ENCODE measurements around the gene SPPL2A.

Gene SPPL2A

DNA sequence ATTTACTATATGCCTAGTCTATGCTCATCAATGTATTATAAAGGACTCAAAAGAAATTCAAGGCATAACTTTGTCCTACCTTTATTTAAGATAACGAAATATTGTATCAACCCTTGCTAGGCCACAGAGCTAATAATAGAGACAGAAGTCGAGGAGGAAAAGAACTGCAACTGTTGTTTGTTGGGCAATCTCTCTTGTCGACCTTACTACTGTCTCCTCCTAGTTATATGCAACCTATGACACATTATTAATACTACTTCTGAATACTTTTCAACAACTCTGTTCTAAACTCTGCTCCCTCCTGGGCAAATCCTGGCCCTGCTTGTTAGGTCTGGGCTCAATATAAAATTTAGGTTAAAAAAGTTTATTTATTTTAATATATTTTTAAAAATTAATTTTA, 24.6 kb downstream of the SPPL2A start:
- H3K9me3 ChIP-seq (replicated peaks; ENCODE audit: insufficient read depth, low read length), result no peaks in the 10 kb centered on the region
- H3K27me3 ChIP-seq (replicated peaks; ENCODE audit: insufficient read depth, low read length), result no peaks in the 10 kb centered on the region
- H3K4me2 ChIP-seq (ENCODE audit: low read depth, low read length), result no peak overlapping the region
- H3K36me3 ChIP-seq (replicated peaks; ENCODE audit: insufficient read depth, low read length), result 0 out of 2 replicates have a peak, but pooled peaks cover 2% of the 10 kb centered on the region
- H3K4me3 ChIP-seq (ENCODE audit: low read length), result no peak overlapping the region
- H3F3A ChIP-seq (ENCODE audit: insufficient read depth, low read length), result no peaks in the 10 kb centered on the region
- no peak overlapping the region for H2AFZ ChIP-seq (ENCODE audit: low read length)
- no peaks in the 10 kb centered on the region for H4K20me1 ChIP-seq (ENCODE audit: insufficient read depth, low read length)
- H3K27ac ChIP-seq (ENCODE audit: low read length), result no peak overlapping the region
- no peaks in the 10 kb centered on the region for H3K4me1 ChIP-seq (ENCODE audit: low read length)
- no peak overlapping the region for H3K9ac ChIP-seq (ENCODE audit: low read length)
- TF ChIP-seq EZH2phosphoT487 (IDR thresholded peaks at IDR 0.05; ENCODE audit: low read length), result no peak
- TF ChIP-seq, protein P1, sequence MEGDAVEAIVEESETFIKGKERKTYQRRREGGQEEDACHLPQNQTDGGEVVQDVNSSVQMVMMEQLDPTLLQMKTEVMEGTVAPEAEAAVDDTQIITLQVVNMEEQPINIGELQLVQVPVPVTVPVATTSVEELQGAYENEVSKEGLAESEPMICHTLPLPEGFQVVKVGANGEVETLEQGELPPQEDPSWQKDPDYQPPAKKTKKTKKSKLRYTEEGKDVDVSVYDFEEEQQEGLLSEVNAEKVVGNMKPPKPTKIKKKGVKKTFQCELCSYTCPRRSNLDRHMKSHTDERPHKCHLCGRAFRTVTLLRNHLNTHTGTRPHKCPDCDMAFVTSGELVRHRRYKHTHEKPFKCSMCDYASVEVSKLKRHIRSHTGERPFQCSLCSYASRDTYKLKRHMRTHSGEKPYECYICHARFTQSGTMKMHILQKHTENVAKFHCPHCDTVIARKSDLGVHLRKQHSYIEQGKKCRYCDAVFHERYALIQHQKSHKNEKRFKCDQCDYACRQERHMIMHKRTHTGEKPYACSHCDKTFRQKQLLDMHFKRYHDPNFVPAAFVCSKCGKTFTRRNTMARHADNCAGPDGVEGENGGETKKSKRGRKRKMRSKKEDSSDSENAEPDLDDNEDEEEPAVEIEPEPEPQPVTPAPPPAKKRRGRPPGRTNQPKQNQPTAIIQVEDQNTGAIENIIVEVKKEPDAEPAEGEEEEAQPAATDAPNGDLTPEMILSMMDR (IDR thresholded peaks at IDR 0.05; ENCODE audit: low read length), result no peak
- no peak for TF ChIP-seq EZH2 (optimal IDR thresholded peaks at IDR 0.05; ENCODE audit: low read depth, low read length)
- H3K9me2 ChIP-seq (replicated peaks; ENCODE audit: insufficient read depth, low read length), result no peaks in the 10 kb centered on the region
- DNase-seq, result no peak
- H3K79me2 ChIP-seq (ENCODE audit: low read length), result no peaks in the 10 kb centered on the region

DNA sequence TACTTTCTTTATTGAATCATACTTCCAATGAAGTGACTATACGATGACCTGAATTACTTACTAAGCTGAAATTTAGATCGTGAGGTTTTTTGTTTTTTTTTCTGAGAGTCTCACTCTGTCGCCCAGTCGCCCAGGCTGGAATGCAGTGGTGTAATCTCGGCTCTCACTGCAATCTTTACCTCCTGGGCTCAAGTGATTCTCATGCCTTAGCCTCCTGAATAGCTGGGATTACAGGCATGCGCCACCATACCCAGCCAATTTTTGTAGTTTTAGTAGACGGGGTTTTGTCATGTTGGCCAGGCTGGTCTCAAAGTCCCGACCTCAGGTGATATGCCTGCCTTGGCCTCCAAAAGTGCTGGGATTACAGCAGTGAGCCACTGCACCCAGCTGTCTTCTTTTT, 28.7 kb downstream of the SPPL2A start:
- no peak overlapping the region for H3K9ac ChIP-seq (ENCODE audit: low read length)
- TF ChIP-seq, protein P1 (IDR thresholded peaks at IDR 0.05; ENCODE audit: low read length), result no peak
- no peak for TF ChIP-seq EZH2 (optimal IDR thresholded peaks at IDR 0.05; ENCODE audit: low read depth, low read length)
- TF ChIP-seq EZH2phosphoT487 (IDR thresholded peaks at IDR 0.05; ENCODE audit: low read length), result no peak
- H3K9me3 ChIP-seq (replicated peaks; ENCODE audit: insufficient read depth, low read length), result no peaks in the 10 kb centered on the region
- H3K27me3 ChIP-seq (replicated peaks; ENCODE audit: insufficient read depth, low read length), result no peaks in the 10 kb centered on the region
- H3K4me2 ChIP-seq (ENCODE audit: low read depth, low read length), result no peak overlapping the region
- H2AFZ ChIP-seq (ENCODE audit: low read length), result no peak overlapping the region
- no peaks in the 10 kb centered on the region for H3F3A ChIP-seq (ENCODE audit: insufficient read depth, low read length)
- no peaks in the 10 kb centered on the region for H4K20me1 ChIP-seq (ENCODE audit: insufficient read depth, low read length)
- H3K79me2 ChIP-seq (ENCODE audit: low read length), result no peaks in the 10 kb centered on the region
- no peaks in the 10 kb centered on the region for H3K4me1 ChIP-seq (ENCODE audit: low read length)
- no peaks in the 10 kb centered on the region for H3K9me2 ChIP-seq (replicated peaks; ENCODE audit: insufficient read depth, low read length)
- no peak for DNase-seq
- no peak overlapping the region for H3K4me3 ChIP-seq (ENCODE audit: low read length)
- H3K36me3 ChIP-seq (replicated peaks; ENCODE audit: insufficient read depth, low read length), result 0 out of 2 replicates have a peak, but pooled peaks cover 4% of the 10 kb centered on the region
- no peak overlapping the region for H3K27ac ChIP-seq (ENCODE audit: low read length)

DNA sequence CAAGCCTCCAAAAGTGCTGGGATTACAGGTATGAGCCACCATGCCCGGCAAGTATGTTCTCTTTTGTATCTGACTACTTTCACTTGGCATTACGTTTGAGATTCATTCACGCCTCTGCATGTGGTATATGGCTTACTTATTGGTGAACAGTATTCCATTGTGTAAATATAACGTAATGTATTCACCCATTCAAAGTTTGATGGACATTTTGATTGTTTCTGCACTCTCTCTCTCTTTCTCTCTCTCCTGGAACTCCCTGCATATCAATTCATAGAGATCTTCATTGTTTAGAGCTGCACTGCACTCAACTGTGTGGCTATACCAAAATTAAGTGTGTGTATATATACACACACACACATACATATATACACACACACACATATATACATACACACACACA, 30.4 kb downstream of the SPPL2A start:
- no peak for DNase-seq
- Histone ChIP-seq H3K4me1 (ENCODE audit: low read length) (no peaks in the 10 kb centered on the region), H4K20me1 (ENCODE audit: insufficient read depth, low read length) (no peaks in the 10 kb centered on the region), H3K4me2 (ENCODE audit: low read depth, low read length) (no peak overlapping the region), H3K79me2 (ENCODE audit: low read length) (no peaks in the 10 kb centered on the region), H3K9me2 (replicated peaks; ENCODE audit: insufficient read depth, low read length) (no peaks in the 10 kb centered on the region), H3K36me3 (replicated peaks; ENCODE audit: insufficient read depth, low read length) (0 out of 2 replicates have a peak, but pooled peaks cover 4% of the 10 kb centered on the region), H3K9ac (ENCODE audit: low read length) (no peak overlapping the region), H2AFZ (ENCODE audit: low read length) (no peak overlapping the region), H3K9me3 (replicated peaks; ENCODE audit: insufficient read depth, low read length) (no peaks in the 10 kb centered on the region), H3K27ac (ENCODE audit: low read length) (no peak overlapping the region), H3K4me3 (ENCODE audit: low read length) (no peak overlapping the region), H3F3A (ENCODE audit: insufficient read depth, low read length) (no peaks in the 10 kb centered on the region), H3K27me3 (replicated peaks; ENCODE audit: insufficient read depth, low read length) (no peaks in the 10 kb centered on the region)
- TF ChIP-seq EZH2 (optimal IDR thresholded peaks at IDR 0.05; ENCODE audit: low read depth, low read length) (no peak), EZH2phosphoT487 (IDR thresholded peaks at IDR 0.05; ENCODE audit: low read length) (no peak)
- TF ChIP-seq, protein P1 (IDR thresholded peaks at IDR 0.05; ENCODE audit: low read length), result no peak

All from MM.1S (cell line).